Measurements from ENCODE around the gene IL34.

The IL34 gene

GRCh38 chr16:70657956-70658355 lies 11.6 kb downstream of the IL34 start:
- no peaks in the 10 kb centered on the region for H3K27me3 ChIP-seq (ENCODE audit: insufficient read depth, poor library complexity, severe bottlenecking)
- DNase-seq (ENCODE audit: low read depth in 1 of 2, low spot score in 1 of 2): no peak
- H3K27ac ChIP-seq (replicated peaks): no peak overlapping the region
- H3K4me3 ChIP-seq (replicated peaks; ENCODE audit: insufficient read depth, low read length): no peak overlapping the region
- TF ChIP-seq SPI1 (IDR thresholded peaks at IDR 0.05; ENCODE audit: borderline replicate concordance, low read depth) (no peak), GABPA (IDR thresholded peaks at IDR 0.05; ENCODE audit: low read depth) (no peak), CTCF (IDR thresholded peaks at IDR 0.05; ENCODE audit: insufficient read depth, low read length) (no peak), REST (IDR thresholded peaks at IDR 0.05; ENCODE audit: insufficient replicate concordance, low read depth) (no peak), POLR2AphosphoS5 (IDR thresholded peaks at IDR 0.05; ENCODE audit: low read depth) (no peak)

- DNase-seq (ENCODE audit: low read depth in 1 of 2, low spot score in 1 of 2): no peak
- no peak for TF ChIP-seq REST (IDR thresholded peaks at IDR 0.05; ENCODE audit: insufficient replicate concordance, low read depth)
- no peak for TF ChIP-seq SPI1 (IDR thresholded peaks at IDR 0.05; ENCODE audit: borderline replicate concordance, low read depth)
- TF ChIP-seq CTCF (IDR thresholded peaks at IDR 0.05; ENCODE audit: insufficient read depth, low read length): no peak
- TF ChIP-seq GABPA (IDR thresholded peaks at IDR 0.05; ENCODE audit: low read depth): no peak
- no peak for TF ChIP-seq POLR2AphosphoS5 (IDR thresholded peaks at IDR 0.05; ENCODE audit: low read depth)
Measured at GRCh38 chr16:70658921-70659320, 12.6 kb downstream of the IL34 start.

DNA sequence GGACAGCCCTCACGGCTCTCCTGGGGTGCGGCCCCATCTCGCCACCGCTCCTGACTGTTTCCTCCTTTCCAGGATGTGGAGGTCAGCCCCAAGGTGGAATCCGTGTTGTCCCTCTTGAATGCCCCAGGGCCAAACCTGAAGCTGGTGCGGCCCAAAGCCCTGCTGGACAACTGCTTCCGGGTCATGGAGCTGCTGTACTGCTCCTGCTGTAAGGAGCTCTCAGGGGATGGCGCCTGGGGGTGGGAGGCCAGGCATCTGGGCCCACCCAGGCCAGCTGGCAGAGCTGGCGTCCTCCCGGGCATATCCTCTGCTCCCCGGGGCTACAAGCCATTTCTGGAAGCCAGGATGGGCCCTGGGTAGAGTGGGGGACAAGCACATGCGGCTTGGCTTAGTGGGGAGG lies 13.2 kb downstream of the IL34 start:
- Histone ChIP-seq H3K4me3 (replicated peaks; ENCODE audit: insufficient read depth, low read length) (no peak overlapping the region), H3K27me3 (ENCODE audit: insufficient read depth, poor library complexity, severe bottlenecking) (no peaks in the 10 kb centered on the region), H3K27ac (replicated peaks) (no peak overlapping the region)
- DNase-seq (ENCODE audit: low read depth in 1 of 2, low spot score in 1 of 2): no peak
- TF ChIP-seq GABPA (IDR thresholded peaks at IDR 0.05; ENCODE audit: low read depth) (no peak), REST (IDR thresholded peaks at IDR 0.05; ENCODE audit: insufficient replicate concordance, low read depth) (no peak), SPI1 (IDR thresholded peaks at IDR 0.05; ENCODE audit: borderline replicate concordance, low read depth) (no peak), CTCF (IDR thresholded peaks at IDR 0.05; ENCODE audit: insufficient read depth, low read length) (no peak), POLR2AphosphoS5 (IDR thresholded peaks at IDR 0.05; ENCODE audit: low read depth) (no peak)

More at GRCh38 chr16:70658921-70659320, 12.6 kb downstream of the IL34 start:
- Histone ChIP-seq H3K4me3 (replicated peaks; ENCODE audit: insufficient read depth, low read length) (no peak overlapping the region), H3K27me3 (ENCODE audit: insufficient read depth, poor library complexity, severe bottlenecking) (no peaks in the 10 kb centered on the region), H3K27ac (replicated peaks) (no peak overlapping the region)

Measured in HL-60 (cell line).